Neural progenitor cell (in vitro differentiated cells): ENCODE data around the gene LYSMD3.

ENCODE experiments used
- EZH2 ChIP-seq: fragments of 200-600 bp; sonication (generic); IDR thresholded peaks from 2 replicates; pipeline ENCODE4 v1.6.1; 2017; ENCODE audit warnings: antibody characterized with exemption, mild to moderate bottlenecking, moderate library complexity
- TF ChIP-seq, protein P1 (sequence below): fragments of 200-600 bp; sonication (generic); IDR thresholded peaks from 2 replicates; pipeline ENCODE4 v1.5.1; 2017; ENCODE audit warnings: antibody characterized with exemption, mild to moderate bottlenecking

DNA sequence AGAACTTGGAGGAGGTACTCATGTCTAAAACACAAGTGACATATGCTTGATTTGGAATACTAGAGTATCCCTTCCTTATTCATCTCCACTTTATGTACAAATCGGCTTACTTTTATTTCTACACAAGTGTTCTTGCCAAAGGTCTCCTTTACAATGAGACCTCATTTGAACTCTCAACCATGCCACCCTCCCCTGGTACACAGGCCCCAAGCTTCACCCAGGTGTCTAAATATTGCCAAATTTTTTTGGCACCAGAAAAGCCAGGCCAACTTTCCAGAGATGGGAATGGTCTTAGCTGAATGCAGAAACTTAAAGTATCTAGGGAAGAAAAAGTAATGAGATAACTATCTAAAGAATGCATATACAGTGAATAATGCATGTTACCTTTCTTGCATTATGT lies 18.9 kb downstream of the LYSMD3 start:
- TF ChIP-seq, protein P1, sequence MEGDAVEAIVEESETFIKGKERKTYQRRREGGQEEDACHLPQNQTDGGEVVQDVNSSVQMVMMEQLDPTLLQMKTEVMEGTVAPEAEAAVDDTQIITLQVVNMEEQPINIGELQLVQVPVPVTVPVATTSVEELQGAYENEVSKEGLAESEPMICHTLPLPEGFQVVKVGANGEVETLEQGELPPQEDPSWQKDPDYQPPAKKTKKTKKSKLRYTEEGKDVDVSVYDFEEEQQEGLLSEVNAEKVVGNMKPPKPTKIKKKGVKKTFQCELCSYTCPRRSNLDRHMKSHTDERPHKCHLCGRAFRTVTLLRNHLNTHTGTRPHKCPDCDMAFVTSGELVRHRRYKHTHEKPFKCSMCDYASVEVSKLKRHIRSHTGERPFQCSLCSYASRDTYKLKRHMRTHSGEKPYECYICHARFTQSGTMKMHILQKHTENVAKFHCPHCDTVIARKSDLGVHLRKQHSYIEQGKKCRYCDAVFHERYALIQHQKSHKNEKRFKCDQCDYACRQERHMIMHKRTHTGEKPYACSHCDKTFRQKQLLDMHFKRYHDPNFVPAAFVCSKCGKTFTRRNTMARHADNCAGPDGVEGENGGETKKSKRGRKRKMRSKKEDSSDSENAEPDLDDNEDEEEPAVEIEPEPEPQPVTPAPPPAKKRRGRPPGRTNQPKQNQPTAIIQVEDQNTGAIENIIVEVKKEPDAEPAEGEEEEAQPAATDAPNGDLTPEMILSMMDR = no peak
- no peak for TF ChIP-seq EZH2
